COR-L47 (cell line): ENCODE measurements around the gene TBC1D13.
A peak's percentile ranks its signal among the peaks of the same experiment; 100 is the strongest.
"Not testable (repeated sequence)": the region's sequence is repeated elsewhere in the genome, so short reads cannot be mapped to it uniquely, and the experiment has no call there.

Experiments
- DNase-seq: peaks from one replicate; lab custom pipeline; 2025; lab: John Stamatoyannopoulos, UW

The TBC1D13 gene

DNA sequence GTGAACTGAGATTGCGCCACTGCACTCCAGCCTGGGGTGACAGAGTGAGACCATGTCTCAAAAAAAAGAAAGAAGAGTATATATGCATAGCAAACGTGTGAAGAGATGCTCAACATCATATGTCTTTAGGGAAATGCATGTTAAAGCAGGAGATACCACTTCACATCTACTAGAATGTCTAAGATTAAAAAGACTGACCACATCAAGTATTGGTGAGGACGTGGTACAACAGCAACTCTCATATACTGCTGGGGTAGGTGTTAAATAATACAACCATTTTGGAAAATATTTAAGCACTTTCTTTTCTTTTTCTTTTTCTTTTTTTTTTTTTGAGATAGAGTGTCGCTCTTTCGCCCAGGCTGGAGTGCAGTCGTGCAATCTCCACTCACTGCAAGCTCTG is 1.6 kb upstream of the TBC1D13 start:
- DNase-seq: no peak

DNA sequence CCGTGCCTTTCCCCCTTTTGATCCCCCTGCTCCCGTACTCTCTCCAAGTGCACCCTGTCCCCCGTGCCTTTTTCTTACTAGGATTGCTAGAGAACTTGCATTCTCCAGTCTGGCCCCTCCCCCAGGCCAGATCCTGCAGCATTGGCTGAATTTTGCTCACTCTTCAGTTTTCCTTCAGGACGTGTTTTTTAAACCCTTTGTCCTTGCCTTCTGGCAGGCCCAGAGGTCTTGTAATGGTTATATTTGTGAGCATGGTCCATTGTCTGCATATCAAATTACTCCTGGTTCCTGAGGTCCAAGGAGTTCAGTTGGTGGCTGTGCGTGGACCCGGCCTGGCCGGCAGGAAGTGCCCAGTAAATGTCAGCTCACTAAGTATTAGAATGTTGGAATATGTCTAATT is 606 bp downstream of the TBC1D13 start:
- DNase-seq: no peak

DNA sequence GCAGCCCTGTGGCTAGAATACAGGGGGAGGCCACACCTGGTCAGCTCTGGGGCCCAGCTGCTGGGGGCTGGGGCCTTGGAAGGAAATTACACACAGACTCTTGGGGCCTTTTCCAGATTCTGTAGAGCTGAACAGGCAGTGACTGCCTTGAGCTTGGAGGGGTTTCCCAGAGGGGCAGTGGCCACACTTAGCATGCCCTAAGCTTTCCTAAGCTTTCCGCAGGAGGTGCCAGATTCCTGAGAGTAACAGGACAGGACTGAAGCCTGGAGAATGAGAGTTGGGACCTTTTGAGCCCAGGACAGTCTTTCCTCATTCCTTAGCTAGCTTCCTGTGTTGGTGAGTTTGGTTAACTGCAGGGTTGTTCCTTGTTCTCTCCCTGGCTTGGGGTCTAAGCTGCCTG is 1.4 kb downstream of the TBC1D13 start:
- DNase-seq: no peak

DNA sequence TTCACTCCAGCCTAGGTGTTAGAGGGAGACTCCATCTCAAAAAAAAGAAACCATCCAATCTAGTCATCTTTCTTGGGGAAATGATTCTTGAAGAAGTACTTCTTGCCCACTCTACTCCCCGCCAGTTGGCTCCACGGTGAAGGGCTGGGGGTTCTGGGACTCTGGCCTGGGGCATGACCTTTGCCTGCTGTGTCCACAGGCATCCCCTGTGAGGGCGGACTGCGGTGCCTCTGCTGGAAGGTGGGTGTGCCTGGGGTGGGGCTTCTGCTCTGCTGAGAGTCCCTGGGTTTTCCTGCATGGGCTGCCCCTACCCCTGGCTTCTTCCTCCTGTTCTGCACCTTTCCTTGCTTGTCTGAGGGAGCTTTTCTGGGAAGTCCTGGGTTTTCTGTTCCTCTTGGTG is 3.5 kb downstream of the TBC1D13 start:
- no peak for DNase-seq

DNA sequence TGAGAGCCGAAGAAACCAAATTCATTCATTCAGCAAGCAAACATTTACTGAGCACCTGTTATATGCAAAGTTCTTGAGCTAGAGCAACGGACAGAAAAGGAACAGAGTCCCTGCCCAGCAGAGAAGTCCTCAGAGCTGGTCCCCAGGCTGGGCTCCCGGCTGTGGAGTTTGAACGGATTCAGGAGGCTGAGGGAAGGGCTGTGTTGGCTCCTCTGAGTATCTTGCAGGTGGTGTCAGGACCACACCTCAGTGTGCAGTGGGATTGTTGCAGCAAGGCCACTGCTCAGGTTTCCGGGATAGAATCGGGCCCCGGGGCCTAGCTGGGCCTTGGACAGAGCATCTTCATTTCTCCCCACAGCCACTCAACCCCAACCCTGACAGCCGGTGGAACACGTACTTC is 5.1 kb downstream of the TBC1D13 start:
- DNase-seq: no peak

DNA sequence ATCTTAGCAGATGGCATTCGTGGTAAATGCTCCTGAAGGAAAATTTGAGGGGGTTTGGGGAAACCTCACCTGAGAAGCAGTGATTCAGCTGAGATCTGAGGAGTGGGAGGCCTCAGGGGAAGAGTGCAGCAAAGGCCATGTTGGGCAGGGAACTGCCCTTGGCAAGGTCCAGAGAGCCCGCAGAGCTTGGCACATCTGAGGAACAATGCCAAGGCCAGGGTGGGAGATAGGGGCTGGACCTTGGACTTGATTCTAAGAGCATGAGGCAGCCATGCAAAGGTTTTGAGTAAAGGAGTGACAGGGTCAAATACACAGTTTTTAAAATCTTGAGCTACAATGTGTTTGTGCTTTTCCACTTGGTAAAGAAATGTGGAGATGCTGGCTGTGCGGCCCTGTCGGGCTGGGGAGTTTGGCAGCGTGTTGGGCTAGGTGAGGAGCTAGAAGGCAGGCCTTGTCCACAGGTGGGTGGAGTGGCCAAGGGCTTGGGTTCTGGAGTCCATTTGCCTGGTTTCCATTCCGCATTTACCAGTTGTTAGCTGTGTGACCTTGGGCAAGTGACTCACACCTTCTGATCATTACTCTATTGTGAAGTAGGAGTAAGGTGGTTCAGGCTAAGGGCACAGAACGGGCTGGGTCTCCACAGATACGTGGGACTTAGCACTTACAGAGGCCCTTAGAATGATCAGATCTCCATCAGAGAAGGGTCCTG is 6.1 kb downstream of the TBC1D13 start:
- no peak for DNase-seq

DNA sequence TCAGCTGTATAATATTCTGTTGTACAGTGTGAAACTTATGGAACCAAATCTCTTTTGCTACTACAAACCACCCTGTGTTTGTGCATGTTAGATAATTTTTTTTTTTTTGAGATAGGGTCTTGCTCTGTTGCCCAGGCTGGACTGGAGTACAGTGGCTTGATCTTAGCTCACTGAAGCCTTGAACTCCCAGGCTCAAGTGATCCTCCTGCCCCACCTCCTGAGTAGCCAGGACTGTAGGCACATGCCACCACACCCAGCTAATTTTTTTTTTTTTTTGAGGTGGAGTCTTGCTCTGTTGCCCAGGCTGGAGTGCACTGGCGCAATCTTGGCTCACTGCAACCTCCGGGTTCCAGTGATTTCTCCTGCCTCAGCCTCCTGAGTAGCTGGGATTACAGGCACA is 7.9 kb downstream of the TBC1D13 start:
- not testable (repeated sequence) for DNase-seq

DNA sequence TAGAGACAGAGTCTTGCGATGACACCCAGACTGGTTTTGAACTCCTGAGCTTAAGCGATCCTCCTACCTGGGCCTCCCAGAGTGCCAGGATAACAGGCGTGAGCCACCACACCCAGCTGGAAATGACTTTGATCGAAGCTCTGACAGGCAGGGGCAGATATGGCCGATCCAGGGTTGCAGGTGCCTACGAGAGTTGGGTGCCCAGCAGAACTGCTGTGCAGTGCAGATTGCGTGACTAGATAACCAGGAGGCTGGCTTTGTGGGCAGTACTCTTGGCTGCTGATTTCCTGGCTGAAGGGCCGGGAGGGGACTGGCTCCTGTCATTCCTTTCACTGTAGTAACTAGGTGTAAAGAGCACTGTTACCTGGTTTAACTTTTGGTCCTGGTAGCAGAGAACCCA is 11.8 kb downstream of the TBC1D13 start:
- no peak for DNase-seq

DNA sequence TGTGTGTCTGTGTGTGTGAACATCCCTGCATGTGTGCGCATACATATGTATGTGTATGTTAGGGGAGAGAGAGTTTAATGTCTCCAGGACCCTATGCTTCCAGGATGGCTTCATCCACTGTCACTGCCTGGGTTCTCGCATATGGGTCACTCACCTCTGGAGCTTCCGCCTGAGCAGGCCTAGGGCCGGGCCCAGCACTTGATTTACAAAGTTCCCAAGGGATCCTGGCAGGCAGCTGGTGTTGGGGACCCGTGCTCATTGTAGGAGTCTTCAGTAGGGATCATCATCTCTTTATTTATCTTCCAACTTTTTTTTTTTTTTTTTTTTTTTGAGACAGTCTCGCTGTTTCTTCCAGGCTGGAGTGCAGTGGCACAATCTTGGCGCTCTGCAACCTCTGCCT is 13.0 kb downstream of the TBC1D13 start:
- DNase-seq: no peak

DNA sequence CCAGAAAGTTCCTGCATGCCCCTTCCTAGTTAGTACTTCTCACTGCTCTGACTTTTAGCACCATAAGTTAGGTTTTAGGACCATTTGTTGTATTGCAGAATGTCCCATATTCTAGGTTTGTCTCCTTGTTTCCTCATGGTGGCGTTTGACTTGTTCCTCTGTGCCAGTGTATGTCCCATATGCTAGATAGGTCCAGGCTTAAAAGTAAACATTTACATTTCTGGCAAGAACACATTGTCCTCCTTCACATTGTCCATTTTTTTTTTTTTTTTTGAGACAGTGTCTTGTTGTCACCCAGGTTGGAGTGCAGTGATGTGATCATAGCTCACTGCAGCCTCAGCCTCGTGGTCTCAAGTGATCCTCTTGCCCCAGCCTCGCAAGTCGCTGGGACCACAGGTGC is 15.4 kb downstream of the TBC1D13 start:
- no peak for DNase-seq

DNA sequence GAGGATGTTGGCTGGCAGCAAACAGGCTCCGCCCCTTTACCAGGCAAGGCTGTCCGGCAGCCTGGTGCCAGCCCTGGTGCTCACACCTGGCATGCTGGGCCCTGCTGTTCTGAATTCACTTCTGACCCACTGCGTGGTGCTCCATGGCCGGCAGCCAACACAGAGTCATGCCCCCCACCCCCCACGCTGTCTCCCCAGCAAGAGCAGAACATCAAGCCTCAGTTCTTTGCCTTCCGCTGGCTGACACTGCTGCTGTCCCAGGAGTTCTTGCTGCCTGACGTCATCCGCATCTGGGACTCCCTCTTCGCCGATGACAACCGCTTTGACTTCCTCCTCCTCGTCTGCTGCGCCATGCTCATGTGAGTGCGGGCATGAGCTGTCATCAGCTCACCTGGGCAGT is 18.6 kb downstream of the TBC1D13 start:
- DNase-seq: no peak

DNA sequence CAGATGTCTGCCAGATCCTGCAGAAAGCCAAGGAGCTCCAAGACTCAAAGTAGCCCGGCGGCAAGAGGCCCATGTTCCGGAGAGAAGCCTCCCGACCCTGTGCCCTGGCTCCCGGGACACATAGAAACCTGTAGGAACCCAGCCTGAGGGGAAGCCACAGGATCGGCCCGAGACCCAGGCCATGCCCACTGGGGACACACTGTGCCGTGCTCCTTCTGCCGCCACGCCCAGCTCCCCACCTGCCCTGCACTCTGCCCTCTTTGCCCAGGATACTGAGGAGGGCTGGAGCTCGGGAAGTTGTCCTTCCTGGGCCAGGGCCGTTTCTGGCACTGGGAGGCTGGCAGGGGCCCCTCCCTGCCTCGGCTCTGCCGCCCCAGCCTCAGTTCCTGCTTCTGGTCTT is 20.8 kb downstream of the TBC1D13 start:
- DNase-seq: no peak

DNA sequence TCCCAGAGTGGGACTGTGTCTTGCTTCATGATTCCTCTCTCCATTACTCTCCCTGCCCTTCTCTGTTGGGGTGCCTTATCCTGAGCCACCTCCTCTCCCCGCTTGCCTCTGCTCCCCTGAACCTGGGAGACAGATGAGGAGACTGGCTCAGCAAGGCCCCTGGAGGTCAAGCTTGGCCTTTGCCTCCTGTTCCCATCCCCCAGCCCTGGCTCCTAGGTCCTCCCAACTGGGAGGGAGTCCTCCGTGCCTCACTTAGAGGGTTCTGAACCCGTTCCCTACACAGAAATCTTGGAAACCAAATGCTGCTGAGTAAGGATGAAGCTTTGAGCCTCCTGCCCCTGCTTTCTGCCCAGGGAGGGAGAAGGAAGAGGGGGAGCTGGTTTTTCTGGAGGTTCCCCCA is 21.5 kb downstream of the TBC1D13 start:
- no peak for DNase-seq

DNA sequence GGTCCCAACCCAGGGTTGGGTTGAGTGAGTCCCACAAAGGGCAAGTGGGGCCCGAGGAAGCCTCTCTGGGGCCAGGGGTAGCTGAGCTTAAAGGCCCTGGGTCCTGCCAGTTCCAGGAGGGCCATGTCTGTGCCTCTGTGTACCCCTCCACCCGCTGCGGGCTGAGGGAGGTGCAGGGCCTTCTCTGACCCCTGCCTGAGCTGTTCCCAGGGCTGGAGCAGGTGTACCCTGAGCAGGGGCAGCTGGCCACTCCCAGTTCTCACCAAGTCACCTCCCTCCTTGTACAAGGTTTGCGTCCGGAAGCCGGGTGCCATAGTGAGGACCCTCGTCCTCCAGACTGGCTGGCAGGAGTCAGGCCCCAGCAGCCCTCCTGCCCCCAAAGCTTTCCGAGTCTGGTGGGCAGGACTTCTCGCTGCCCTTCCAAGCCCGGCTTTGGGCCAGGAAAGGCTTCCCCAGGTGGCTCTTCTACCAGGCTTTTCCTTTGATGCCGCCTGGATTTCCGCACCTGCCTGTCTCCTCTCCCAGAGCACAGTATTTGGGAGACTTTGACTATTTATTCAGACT is 22.1 kb downstream of the TBC1D13 start:
- no peak for DNase-seq

DNA sequence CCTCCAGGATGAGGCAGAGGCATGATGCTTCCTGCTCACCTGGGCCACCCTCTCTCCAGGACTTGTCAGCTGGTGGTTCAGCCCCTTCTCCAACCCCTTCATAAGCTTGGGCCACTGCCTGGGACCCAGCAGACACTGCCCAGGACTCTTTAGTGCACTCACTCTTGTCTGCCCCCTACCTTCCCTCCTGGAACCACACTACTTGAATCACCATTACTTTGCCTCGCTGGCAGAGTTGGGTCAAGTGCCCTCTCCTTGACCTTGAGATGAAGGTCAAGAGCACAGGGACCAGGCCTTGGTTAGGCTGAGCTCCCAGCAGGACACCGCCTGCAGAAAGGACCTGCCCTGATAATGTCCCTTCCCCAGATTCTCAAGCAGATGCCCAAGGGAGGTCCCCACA is 22.8 kb downstream of the TBC1D13 start:
- DNase-seq: no peak

DNA sequence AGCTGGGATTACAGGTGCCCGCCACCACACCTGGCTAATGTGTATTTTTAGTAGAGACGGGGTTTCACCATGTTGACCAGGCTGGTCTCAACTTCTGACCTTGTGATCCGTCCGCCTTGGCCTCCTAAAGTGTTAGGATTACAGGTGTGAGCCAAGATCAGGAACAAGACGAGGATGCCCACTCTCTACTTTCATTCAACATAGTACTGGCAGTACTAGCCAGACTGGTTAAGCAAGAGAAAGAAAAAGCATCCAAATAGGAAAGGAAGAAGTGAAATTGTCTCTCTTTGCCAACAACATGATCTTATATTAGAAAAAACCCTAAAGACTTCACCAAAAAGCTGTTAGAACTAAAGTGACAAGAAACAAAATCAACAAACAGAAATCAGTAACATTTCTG is 23.8 kb downstream of the TBC1D13 start:
- no peak for DNase-seq

DNA sequence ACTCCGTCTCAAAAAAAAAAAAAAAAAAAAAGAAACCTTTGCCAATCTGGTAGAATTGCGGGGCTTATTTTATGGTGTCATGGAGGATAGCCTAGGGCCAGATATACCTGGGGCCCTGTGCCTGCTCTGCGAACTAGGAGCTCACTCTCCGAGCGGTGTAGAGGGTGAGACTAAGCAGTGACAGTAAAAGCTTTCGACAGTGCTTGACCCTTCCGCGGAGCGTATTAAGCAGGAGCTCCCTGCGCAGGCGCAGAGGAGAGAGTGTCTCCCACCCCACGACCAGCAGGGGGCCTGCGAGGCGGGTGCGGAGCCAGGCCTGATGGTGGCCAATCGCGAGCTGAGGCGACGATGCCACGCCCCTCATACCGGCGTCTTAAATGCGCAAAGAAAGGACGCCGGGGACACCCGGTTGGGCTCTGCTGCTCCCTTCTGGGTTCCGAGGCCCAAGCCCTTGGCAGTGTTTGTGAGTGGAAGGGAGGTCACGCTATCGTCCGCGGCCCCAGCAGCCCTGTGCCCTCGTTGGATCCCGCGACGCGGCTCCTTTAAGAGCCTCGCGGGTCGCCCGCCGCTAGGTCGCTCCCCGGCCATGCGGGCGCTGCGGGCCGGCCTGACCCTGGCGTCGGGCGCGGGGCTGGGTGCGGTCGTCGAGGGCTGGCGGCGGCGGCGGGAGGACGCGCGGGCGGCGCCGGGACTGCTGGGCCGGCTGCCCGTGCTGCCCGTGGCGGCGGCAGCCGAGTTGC is 31.2 kb downstream of the TBC1D13 start, which contains the start of gene ENDOG:
ENDOG (plus strand) TSS at position 402 of the 740 bp plus-strand sequence; CDS start at position 587, 185 bp downstream.
- peak; percentile 98 for DNase-seq

DNA sequence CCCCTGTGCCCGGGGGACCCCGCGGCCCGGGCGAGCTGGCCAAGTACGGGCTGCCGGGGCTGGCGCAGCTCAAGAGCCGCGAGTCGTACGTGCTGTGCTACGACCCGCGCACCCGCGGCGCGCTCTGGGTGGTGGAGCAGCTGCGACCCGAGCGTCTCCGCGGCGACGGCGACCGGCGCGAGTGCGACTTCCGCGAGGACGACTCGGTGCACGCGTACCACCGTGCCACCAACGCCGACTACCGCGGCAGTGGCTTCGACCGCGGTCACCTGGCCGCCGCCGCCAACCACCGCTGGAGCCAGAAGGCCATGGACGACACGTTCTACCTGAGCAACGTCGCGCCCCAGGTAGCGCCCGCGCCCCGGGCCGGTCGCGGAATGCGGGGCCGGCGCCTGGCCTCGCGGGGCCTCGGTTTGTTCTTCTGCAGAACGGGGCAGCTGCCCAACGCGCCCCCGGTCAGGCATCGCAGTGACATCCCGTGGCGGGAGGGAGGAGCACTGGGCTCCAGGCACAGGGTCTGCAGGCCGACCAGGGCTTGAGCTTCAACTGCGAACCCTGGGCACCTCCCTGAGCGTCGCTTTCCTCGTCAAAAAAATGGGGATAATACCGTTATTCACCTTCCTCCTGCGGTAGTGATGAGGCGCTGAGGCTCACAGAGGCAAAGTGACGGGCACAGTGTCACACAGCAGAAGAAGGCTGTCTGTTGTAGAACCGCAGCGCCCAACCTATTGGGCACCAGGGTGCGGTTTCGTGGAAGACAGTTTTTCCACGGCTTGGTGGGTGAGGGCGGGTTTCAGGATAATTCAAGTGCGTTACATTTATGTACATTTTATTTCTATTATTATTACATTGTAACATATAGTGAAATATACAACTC is 32.0 kb downstream of the TBC1D13 start:
- peak; percentile 38 for DNase-seq

DNA sequence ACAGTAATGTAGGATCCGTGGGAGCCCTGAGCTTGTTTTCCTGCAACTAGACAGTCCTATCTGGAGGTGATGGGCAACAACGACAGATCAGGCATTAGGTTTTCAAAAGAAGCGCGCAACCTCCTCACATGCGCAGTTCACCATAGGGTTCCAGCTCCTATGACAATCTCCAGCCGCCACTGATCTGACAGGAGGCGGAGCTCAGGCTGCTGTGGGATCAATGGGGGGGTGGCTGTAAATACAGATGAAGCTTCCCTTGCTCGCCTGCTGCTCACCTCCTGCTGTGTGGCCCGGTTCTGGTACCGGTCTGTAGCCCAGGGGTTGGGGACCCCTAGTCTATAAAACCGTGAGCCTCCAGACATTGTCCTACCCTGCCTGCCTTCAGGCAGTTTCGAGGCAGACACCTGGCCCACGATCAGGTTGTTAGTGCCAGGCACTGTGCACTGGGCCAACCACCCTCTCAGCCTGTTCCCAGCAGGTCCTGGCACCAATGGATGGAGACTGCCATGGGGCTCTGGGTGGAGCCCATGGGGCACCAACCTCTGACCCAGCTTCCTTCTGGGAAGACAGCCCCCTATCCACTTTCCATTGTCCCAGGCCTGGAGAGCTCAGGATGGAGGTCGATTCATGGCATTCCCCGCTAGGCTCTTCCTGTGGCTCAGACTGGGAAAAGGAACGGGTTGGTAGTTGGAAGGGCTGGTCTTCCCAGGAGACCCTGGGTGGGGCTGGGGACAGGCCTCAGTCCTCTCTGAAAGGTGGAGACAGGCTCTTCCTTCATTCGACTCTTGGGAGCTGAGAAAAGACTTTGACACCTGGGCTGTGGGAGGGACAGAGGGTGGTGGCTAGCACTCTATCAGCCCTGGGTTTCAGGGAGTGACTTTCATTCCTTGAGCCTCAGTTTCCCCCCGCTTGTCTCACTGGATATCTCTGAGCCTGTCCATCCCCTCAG is 32.9 kb downstream of the TBC1D13 start:
- DNase-seq: peak; percentile 48

DNA sequence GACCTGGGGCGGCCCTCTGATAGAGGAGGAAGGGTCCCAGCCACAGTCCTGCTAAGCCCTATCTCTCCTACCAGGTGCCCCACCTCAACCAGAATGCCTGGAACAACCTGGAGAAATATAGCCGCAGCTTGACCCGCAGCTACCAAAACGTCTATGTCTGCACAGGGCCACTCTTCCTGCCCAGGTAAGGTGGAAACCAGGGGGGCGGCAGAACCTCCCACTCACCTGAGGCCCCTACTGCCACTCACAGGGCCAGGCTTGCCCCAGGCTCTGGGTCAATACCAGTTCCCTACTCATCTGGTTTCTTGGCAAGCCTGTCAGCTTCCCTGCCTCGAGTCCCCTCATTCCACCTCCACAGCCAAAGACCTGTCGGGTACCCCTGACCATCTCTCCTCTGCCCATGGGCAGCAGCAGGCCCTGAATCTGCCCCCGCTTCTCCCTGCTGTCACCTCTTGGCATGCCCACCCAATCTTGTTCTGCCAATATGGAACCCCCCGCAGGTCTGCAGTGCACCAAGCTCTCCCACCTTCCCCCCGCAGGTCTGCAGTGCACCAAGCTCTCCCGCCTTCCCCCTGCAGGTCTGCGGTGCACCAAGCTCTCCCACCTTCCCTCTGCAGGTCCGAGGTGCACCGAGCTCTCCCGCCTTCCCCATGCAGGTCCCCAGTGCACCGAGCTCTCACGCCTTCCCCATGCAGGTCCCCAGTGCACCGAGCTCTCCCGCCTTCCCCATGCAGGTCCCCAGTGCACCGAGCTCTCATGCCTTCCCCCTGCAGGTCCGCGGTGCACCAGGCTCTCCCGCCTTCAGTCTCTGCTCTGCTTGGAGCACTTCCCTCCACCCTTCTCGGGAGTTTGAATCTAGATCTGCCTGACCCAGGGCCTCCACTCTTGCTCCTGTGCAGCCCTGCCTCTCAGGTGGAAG is 33.9 kb downstream of the TBC1D13 start:
- DNase-seq: no peak
